HUES48 (cell line): Measurements from ENCODE around the gene PWP1.
"Not testable (repeated sequence)": the region's sequence is repeated elsewhere in the genome, so short reads cannot be mapped to it uniquely, and the experiment has no call there.

Source experiments
- H3K27ac ChIP-seq: one replicate; pipeline ENCODE4 v1.7.0; 2013; ENCODE audit warnings: low read depth, low read length, inconsistent platforms
- H3K27me3 ChIP-seq: 2 replicates; pipeline ENCODE4 v1.6.1; 2013; ENCODE audit warnings: mild to moderate bottlenecking, low read length; ENCODE audit not compliant: control insufficient read depth, insufficient read depth
- H3K36me3 ChIP-seq: 2 replicates; pipeline ENCODE4 v1.6.1; 2013; ENCODE audit warnings: low read length; ENCODE audit not compliant: control insufficient read depth, insufficient read depth
- H3K4me1 ChIP-seq: 2 replicates; pipeline ENCODE4 v1.6.1; 2013; ENCODE audit warnings: mild to moderate bottlenecking, low read length; ENCODE audit not compliant: control insufficient read depth, insufficient read depth
- H3K4me3 ChIP-seq: 2 replicates; pipeline ENCODE4 v1.5.1; 2013; ENCODE audit warnings: mild to moderate bottlenecking, low read depth, low read length
- H3K9ac ChIP-seq: 2 replicates; pipeline ENCODE4 v1.6.1; 2013; ENCODE audit warnings: mild to moderate bottlenecking, low read depth, low read length, moderate library complexity
- H3K9me3 ChIP-seq: 2 replicates; pipeline ENCODE4 v1.6.1; 2013; ENCODE audit warnings: low read length; ENCODE audit not compliant: control insufficient read depth, insufficient read depth

Gene PWP1

DNA sequence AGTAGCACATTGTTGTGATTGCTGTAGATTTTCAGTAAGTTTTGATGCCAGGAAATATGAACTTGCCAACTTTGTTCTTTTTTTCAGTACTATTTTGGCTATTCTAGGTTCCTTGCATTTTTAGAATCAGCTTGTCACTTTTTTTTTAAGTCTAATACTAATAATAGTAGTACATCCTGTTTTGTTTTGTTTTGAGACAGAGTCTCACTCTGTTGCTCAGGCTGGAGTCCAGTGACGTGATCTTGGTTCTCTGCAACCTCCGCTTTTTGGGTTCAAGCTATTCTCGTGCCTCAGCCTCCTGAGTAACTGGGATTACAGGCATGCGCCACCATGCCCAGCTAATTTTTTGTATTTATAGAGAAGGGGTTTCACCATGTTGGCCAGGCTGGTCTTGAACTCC is 16.5 kb downstream of the PWP1 start:
- Histone ChIP-seq H3K4me3 (no peak overlapping the region), H3K27me3 (no peaks in the 10 kb centered on the region), H3K27ac (no peak overlapping the region), H3K36me3 (peaks cover 85% of the 10 kb centered on the region), H3K9ac (no peak overlapping the region), H3K4me1 (no peaks in the 10 kb centered on the region), H3K9me3 (no peaks in the 10 kb centered on the region)

DNA sequence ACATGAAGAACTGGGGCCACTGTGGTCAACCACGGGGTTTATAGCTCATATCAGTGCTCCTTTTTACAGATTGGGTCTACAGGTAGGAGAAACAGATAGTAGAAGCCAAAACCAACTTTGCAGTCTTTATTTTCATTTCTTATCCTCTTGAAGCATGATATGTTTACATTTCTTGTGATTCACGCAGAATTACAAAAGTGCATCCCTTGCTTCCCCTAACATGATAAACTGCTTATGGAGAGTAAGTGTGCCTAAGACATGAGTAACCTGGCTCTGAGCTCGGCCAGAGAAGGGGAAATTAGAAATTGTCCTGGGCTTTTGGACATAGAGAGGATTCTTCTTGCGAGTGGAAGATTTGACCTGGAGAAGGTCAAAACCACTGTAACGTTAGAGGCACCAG is 18.4 kb downstream of the PWP1 start:
- H3K9me3 ChIP-seq = no peaks in the 10 kb centered on the region
- H3K36me3 ChIP-seq = peaks cover 81% of the 10 kb centered on the region
- no peak overlapping the region for H3K9ac ChIP-seq
- H3K27me3 ChIP-seq = no peaks in the 10 kb centered on the region
- no peak overlapping the region for H3K4me3 ChIP-seq
- no peaks in the 10 kb centered on the region for H3K4me1 ChIP-seq
- no peak overlapping the region for H3K27ac ChIP-seq

DNA sequence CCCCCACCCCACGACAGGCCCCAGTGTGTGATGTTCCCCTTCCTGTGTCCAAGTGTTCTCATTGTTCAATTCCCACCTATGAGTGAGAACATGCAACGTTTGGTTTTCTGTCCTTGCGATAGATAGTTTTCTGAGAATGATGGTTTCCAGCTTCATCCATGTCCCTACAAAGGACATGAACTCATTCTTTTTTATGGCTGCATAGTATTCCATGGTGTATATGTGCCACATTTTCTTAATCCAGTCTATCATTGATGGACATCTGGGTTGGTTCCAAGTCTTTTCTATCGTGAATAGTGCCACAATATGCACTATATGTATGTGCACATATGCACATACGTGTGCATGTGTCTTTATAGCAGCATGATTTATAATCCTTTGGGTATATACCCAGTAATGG is 19.9 kb downstream of the PWP1 start:
- H3K36me3 ChIP-seq = peaks cover 81% of the 10 kb centered on the region
- H3K27ac ChIP-seq = not testable (repeated sequence)

DNA sequence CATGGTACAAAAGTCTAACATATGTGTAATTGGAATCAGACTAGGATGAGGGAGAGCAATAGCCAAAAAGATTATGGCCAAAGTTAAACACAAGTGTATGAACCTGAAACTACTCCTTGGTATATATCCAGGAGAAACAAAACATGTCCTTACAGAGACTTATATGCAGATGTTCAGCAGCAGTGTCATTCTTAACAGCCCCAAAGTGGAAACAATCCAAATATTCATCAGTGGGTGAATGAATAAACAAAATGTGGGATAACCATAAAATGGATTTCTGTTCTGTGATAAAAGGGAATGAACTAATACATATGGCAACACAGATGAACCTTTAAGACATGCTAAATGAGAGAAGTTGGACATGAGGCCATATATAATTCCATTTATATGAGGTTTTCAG is 30.2 kb downstream of the PWP1 start:
- Histone ChIP-seq H3K4me1 (no peaks in the 10 kb centered on the region), H3K4me3 (no peak overlapping the region), H3K9me3 (no peaks in the 10 kb centered on the region), H3K27me3 (no peaks in the 10 kb centered on the region), H3K9ac (no peak overlapping the region), H3K36me3 (peaks cover 52% of the 10 kb centered on the region), H3K27ac (no peak overlapping the region)

More for the DNA sequence above, 19.9 kb downstream of the PWP1 start:
- not testable (repeated sequence) for H3K4me3 ChIP-seq, H3K9me3 ChIP-seq, H3K9ac ChIP-seq, H3K4me1 ChIP-seq, H3K27me3 ChIP-seq

DNA sequence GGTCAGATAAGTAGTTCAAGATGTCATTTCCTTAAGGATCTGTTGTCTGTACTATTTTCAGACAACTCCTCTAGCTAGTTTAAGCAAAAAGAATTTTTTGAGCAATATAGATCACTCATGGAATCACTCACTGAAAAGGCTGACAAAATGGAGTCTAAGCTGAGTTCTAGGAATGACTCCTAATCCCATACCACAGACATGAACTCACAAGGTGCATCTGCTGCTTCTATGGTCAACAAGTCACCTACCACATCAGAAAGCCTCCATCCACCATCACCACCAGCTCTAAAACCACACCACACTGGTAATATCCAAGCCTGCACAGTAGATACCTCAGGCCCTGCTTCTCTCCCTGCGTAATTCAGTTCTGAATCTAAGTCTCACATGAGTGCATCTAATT is 33.0 kb downstream of the PWP1 start:
- H3K4me3 ChIP-seq = no peak overlapping the region
- H3K9ac ChIP-seq = no peak overlapping the region
- H3K9me3 ChIP-seq = no peaks in the 10 kb centered on the region
- H3K27me3 ChIP-seq = no peaks in the 10 kb centered on the region
- no peak overlapping the region for H3K27ac ChIP-seq
- peaks cover 23% of the 10 kb centered on the region for H3K36me3 ChIP-seq
- H3K4me1 ChIP-seq = no peaks in the 10 kb centered on the region

DNA sequence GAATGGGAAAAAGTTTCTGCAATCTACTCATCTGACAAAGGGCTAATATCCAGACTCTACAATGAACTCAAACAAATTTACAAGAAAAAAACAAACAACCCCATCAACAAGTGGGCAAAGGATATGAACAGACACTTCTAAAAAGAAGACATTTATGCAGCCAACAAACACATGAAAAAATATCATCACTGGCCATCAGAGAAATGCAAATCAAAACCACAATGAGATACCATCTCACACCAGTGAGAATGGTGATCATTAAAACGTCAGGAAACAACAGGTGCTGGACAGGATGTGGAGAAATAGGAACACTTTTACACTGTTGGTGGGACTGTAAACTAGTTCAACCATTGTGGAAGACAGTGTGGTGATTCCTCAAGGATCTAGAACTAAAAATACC is 41.7 kb downstream of the PWP1 start:
- not testable (repeated sequence) for H3K4me3 ChIP-seq, H3K36me3 ChIP-seq, H3K4me1 ChIP-seq, H3K27ac ChIP-seq, H3K9me3 ChIP-seq, H3K9ac ChIP-seq, H3K27me3 ChIP-seq

DNA sequence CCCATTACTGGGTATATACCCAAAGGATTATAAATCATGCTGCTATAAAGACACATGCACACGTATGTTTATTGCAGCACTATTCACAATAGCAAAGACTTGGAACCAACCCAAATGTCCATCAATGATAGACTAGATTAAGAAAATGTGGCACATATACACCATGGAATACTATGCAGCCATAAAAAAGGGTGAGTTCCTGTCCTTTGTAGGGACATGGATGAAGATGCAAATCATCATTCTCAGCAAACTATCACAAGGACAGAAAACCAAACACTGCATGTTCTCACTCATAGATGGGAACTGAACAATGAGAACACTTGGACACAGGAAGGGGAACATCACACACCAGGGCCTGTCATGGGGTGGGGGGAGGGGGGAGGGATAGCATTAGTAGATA is 42.1 kb downstream of the PWP1 start:
- not testable (repeated sequence) for H3K4me1 ChIP-seq, H3K9ac ChIP-seq, H3K9me3 ChIP-seq, H3K36me3 ChIP-seq, H3K27ac ChIP-seq, H3K27me3 ChIP-seq, H3K4me3 ChIP-seq

DNA sequence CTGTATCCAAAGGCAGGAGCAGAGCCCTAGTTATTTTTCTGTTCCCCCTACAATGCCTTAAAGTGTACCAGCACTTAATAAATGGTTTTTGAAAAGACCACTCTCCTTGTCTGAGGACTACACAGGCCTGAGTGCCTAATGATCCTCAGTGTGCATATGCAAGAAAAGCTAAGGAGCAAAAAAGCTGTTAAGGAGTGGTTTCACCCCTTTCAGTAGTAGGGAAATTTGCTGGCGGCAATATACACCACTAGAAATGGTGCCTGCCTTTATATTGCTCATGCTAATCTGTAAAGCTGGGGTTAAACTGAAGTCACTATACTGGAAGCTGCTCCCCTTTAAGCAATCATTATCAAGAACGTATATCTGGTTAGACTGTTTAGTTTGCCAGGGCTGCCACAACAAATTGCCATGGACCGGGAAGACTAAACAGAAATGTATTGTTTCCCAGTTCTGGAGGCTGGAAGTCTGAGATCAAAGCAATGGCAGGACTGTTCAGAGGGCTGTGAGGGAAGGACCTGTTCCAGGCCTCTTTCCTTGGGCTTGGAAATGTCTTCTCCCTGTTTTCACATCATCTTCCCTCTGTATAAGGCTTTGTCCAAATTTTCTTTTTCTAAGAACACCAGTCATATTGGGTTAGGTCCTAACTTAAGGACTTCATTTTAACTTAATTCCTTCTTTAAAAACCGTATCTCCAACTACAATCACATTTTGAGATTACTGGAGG is 45.2 kb downstream of the PWP1 start:
- H3K36me3 ChIP-seq = peaks cover 29% of the 10 kb centered on the region

DNA sequence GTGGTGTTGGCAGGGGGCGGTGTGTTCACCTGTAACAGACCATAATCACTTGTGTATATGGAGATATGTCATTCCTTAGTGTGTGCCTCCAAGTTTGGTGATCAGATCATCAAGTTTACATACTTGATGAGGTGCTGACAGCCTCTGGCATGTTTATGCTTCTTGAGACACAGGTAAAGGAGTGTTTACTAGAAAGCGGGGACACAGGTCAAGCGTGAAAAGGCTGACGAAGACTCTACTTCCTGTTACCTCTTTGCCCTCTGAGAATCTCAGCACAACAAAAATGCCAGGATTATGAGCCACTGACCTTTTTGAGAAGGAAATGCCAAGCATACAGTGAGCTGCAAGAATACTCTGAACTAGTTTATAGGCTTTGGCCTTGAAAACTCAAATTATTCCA is 45.8 kb downstream of the PWP1 start:
- H3K27ac ChIP-seq = no peak overlapping the region
- H3K27me3 ChIP-seq = no peaks in the 10 kb centered on the region
- H3K36me3 ChIP-seq = peaks cover 35% of the 10 kb centered on the region
- no peaks in the 10 kb centered on the region for H3K4me1 ChIP-seq
- H3K9ac ChIP-seq = no peak overlapping the region
- H3K9me3 ChIP-seq = no peaks in the 10 kb centered on the region
- H3K4me3 ChIP-seq = no peak overlapping the region

More for the DNA sequence above, 45.2 kb downstream of the PWP1 start:
- H3K27me3 ChIP-seq = no peaks in the 10 kb centered on the region
- no peak overlapping the region for H3K27ac ChIP-seq
- H3K9ac ChIP-seq = no peak overlapping the region
- no peaks in the 10 kb centered on the region for H3K9me3 ChIP-seq
- H3K4me1 ChIP-seq = no peaks in the 10 kb centered on the region
- no peak overlapping the region for H3K4me3 ChIP-seq

DNA sequence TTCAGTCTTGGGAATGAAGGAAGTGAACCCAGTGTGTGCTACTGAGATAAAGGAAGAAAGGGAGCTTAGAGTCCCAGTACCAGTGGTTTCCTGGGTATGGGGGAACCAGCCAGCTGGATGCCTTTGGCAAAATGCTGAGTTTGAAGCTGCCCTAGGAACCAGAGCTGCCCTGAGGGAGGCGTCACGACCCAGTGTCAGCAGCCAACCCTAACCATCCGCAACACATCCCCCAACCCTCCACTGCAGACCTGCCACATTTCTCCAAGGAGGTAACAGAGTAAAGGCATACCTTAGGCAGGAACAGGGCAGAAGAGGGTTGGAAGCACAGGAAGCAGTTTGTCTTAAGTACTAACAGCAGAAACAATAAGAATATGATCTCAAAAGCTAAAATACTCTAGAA is 46.8 kb downstream of the PWP1 start:
- Histone ChIP-seq H3K9me3 (no peaks in the 10 kb centered on the region), H3K36me3 (peaks cover 45% of the 10 kb centered on the region), H3K4me1 (no peaks in the 10 kb centered on the region), H3K4me3 (no peak overlapping the region), H3K9ac (no peak overlapping the region), H3K27ac (no peak overlapping the region), H3K27me3 (no peaks in the 10 kb centered on the region)

DNA sequence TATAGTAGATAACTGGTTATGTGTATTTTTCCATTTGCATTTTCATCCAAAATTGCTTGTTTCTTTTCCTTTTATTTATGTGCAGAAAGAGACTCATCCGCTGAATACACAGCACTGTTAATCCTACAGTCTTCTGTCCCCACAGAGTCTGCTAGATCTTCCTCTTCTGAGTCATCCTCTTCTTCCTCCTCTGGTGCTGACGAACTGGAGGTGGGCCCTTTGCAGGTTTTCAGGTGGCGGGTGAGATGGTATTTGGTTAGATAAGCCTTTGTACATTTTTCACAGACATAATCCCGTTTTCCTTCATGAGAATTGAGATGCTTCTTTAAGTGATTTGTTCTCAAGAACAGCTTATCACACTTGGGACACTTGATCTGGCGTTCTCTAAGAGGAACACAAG is 48.5 kb downstream of the PWP1 start:
- Histone ChIP-seq H3K9ac (no peak overlapping the region), H3K36me3 (peaks cover 62% of the 10 kb centered on the region), H3K27me3 (no peaks in the 10 kb centered on the region), H3K9me3 (no peaks in the 10 kb centered on the region), H3K4me3 (no peak overlapping the region), H3K27ac (no peak overlapping the region), H3K4me1 (no peaks in the 10 kb centered on the region)

DNA sequence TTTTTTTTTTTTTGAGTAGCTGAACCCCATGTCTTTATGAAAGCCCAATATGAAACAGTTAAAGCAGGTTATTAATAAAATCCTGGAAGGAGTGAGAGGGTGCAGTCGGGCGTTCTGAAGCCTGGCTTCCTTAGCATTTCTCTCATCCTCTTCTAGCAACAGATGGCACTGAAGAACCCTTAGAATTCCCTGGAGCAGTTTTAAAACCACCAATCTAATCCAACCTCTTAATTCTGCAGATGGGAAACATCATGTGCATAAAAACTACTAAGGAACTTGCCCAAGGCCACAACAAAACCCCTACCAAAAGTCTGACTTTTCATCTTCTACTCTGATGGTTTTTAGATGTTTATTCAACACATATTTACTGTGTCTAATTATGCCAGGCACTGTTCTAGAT is 50.2 kb downstream of the PWP1 start:
- H3K27ac ChIP-seq = no peak overlapping the region
- no peaks in the 10 kb centered on the region for H3K4me1 ChIP-seq
- H3K9me3 ChIP-seq = no peaks in the 10 kb centered on the region
- no peaks in the 10 kb centered on the region for H3K27me3 ChIP-seq
- no peak overlapping the region for H3K4me3 ChIP-seq
- H3K36me3 ChIP-seq = peaks cover 79% of the 10 kb centered on the region
- H3K9ac ChIP-seq = no peak overlapping the region
